Activated CD4-positive, alpha-beta T cell treated with anti-CD3 and anti-CD28 coated beads, Interleukin-2, amount 50 U/mL, for 4 hours (primary cell): Measurements from ENCODE around the gene KAZALD1.
A peak's percentile ranks its signal among the peaks of the same experiment; 100 is the strongest.

Source experiments
- DNase-seq, 2 experiments: peaks; one replicate each; pipeline ENCODE4 v3.0.0-alpha.2; 2020

KAZALD1 gene

DNA sequence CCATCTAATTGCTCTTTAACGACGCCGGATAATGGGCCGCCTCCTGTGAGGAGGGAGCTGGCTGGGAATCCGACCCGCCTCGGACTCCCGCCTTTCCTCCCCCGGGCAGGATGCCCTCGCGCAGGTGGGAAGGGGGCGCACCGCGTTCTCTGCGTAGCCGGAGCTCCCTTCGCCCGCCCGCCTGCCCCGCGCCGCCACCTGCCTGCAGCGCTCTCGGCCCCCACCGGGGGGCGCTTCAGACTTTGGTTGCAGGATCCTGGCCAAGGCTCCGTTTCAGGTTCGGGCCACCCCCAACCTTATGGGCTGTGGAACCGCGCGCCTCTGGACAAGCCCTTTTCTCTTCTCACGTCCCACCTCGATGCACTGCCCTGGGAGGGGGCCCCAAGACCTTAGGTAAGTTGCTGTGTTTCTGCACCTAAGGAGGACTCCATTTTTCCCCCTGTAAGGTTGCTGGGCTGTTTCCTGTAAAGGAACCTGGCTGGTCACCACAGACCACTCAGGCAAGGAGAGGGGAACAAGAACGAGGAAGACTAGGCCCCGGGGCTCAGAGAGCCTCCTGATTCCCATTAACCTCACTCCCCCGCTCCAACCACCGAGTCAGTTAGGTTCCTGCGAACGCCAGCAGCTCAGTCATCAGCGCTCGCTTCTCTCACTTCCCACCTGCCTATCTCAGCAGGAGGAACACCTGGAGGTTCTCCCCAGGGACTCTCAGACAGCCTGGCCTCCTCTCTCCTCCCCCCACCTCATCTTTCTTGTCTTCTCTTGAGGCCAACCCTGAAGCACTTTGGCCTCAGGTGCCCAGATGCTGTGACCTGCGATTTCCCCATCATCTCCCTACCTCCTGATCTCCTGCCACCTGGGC, 11.3 kb upstream of the KAZALD1 start:
- peak; percentile 71 to 72 for DNase-seq

DNA sequence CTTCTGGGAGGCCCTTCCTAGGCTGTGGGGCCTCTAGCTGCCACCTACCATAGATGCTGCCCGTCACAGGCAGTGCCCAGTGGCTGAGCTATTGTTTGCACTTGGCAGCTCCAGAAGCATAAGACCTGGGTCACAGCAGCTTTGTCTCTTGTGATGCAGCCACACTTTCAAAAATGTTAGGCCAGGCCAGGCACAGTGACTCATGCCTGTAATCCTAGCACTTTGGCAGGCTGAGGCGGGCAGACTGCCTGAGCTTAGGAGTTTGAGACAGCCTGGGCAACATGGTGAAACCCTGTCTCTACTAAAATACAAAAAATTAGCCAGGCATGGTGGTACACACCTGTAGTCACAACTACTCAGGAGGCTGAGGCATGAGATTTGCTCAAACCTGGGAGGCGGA, 9.5 kb upstream of the KAZALD1 start:
- DNase-seq, result no peak

DNA sequence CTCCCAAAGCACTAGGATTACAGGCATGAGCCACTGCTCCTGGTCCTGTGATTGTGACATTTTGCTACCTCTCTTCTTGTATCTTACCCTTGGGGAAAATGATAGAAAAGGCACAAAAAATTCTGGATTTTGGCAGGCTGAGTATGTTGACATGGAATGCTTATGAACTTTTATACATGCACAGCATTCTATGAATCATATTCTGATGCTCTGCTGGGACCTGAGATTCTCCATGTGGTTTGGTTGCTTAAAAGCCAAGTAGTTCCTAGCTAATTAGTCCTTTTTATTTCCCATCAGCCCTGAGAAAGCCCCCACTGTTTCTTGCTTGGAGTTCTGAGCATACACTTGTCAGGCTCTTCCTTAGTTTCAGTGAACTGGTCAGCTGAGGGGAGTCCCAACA, 8.3 kb upstream of the KAZALD1 start:
- DNase-seq, result no peak

DNA sequence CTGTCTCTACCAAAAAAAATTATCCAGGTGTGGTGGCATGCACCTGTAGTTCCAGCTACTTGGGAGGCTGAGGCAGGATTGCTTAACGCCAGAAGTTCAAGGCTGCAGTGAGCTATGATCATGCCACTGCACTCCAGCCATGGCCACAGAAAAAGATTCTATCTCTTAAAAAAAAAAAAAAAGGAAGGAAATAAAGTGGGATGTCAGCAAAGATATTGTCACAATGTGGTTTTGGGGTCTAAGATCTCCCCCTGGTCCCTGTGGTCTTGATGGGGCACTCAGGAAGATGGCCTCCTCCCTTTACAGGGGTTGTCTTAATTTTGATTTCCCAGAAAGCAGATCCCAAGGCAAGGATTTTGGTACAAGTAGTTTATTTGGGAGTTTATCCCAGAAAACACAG, 7.4 kb upstream of the KAZALD1 start:
- no peak for DNase-seq

DNA sequence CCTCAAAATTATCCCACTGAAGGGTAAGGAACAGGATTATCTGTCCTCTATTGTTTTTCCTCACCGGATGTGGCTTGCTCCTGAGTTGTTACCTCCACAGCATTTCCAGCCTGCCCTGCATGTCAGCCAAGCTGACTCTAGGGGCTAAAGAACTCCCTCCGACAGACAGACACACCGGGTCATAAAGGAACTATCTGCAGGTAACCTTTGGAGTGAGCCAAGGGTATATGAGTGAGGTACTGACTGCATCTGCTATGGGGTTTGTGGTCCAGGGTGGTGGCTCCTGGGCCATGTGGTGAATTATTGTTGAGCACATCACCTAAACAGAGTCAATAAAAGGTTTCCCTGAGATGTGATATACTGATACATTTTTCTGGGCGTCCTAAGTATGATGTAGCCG, 6.9 kb upstream of the KAZALD1 start:
- no peak for DNase-seq

DNA sequence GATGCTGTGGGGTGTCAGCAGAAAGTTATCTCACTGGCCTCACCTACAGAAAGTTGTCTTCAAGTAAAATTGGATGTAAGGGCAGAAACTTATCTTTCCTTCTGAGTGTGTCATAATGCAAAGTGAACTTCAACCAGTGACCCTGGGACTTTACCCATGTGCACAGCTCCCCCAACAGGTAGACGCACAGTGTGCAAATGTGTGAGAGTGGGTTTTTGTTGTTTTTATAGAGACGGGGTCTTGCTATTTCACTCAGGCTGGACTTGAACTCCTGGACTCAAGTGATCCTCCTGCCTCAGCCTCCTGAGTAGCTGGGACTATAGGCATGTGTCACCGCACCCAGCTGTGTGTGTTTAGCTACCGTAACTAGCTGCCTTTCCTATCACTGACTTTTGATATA, 6.4 kb upstream of the KAZALD1 start:
- DNase-seq, result no peak

DNA sequence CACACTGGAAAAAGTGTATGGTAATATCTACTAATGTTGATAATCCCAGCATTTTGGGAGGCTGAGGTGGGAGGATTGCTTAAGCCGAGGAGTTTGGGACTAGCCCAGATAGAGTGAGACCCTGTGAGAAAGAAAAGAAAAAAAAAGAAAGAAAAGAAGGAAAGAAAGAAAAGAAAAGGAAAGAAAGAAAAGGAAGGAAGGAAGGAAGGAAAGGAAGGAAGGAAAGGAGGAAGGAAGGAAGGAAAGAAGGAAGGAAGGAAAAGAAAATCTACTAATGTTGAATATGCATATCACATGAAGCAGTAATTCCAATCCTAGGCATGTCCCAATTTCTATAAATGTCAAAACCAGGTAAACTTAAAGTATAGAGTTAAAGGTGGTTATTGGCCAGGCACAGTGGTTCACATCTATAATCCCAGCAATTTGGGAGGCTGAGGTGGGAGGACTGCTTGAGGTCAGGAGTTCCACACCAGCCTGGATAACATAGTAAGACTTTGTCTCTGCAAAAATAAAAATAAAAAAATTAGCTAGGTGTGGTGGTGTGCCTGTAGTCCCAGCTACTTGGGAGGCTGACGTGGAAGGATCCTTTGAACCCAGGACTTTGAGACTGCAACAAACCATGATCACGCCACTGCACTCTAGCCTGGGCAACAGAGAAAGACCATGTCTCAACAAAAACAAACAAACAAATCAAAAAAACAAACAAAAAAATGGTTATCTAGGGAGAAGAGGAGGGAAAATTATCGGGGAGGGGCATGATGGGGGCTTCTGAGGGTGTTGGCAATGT, 5.2 kb upstream of the KAZALD1 start:
- no peak for DNase-seq

DNA sequence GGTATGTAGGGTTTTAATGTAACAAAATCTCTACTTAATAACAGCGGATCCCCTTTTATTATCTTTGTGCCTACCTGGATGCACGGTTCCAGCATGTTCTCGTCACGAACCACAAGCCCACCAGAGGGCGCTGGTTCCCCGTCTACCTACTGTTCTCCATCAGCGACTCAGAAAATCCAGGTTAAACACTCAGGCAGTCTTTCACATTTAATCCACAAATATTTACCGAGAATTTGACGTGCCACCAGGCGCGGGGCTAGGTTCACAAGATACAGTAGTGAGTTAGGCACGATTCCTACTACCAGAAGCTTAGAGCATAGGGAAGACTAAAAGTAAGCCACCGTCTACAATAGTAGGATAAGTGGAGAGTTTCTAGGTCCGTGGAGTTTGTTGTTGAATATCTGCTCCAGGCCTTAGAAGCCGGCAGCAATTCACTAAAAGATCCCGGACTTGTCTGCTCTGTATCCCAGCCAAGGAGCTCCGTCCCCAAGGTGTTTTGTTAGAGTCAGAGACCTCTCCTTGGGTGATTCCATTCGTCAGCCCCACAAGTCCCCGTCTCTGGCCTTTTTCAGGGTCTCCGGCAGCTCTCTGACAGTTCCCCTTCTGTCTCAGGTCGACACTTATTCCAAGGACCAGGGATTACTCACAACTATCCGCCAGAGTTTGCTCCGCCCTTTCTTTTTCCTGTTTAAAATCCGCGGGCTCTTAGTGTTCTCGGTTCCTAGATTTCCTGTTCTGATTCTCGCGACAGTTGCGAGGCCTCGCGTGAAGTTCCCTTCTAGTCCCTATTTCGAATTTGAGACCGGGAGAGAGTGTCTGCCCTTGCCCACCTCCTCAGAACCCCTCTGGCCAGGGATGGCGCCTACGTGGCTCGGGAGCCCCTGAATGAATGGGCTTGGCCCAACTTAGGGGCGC, 1.5 kb upstream of the KAZALD1 start:
- DNase-seq, result peak; percentile 86 to 91

DNA sequence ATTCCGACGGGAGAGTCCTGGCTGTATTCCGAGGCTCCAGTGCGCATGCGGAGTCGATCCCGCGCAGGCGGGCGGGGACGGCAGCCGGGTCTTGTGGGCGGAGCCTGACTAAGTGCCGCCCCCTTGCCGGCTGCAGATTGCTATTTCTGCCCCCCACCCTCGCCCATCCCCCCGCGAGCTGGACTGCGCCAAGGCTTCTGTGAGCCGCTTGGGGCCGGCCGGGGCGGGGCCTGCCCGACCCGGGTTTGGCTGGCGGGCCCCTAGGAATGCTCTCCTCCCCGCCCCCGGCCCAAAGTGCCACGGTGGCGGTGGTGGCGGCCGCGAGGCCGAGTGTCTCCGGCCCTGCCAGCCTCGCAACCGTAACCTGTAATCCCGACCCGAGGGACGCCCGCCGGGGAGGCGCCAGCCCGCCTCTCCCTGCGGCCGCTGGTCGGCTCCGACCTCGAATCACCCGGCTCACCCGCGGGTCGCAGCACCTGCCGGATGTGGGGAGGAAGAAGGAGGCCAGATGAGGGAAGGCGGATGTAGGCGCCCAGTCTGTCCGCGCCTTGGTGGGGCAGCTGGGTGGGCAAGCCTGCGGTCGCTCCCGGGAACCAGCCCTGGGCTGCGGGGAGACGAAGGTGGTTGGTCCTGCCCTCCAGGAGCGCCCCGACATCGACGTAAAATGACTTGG, 702 bp upstream of the KAZALD1 start:
- peak; percentile 82 to 83 for DNase-seq

DNA sequence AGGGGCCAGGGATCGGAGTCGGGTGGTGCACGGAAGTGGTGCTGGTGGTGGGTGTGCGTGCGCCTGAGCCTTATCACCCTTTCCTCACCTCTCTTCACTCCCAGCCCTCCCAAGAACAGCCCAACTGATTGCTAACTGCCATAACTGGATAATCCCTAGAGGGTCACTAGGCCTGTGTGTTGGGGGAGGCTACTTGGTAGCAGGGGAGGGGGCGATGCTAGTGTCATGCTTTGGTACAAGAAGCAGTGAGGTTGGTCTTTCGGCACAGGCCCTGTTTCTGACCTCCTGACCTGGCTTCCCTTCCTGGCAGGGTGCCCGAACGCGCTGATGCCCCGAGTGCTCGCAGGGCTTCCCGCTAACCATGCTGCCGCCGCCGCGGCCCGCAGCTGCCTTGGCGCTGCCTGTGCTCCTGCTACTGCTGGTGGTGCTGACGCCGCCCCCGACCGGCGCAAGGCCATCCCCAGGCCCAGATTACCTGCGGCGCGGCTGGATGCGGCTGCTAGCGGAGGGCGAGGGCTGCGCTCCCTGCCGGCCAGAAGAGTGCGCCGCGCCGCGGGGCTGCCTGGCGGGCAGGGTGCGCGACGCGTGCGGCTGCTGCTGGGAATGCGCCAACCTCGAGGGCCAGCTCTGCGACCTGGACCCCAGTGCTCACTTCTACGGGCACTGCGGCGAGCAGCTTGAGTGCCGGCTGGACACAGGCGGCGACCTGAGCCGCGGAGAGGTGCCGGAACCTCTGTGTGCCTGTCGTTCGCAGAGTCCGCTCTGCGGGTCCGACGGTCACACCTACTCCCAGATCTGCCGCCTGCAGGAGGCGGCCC, 652 bp downstream of the KAZALD1 start:
- DNase-seq, result peak in 1 of 2 experiments; percentile 36

DNA sequence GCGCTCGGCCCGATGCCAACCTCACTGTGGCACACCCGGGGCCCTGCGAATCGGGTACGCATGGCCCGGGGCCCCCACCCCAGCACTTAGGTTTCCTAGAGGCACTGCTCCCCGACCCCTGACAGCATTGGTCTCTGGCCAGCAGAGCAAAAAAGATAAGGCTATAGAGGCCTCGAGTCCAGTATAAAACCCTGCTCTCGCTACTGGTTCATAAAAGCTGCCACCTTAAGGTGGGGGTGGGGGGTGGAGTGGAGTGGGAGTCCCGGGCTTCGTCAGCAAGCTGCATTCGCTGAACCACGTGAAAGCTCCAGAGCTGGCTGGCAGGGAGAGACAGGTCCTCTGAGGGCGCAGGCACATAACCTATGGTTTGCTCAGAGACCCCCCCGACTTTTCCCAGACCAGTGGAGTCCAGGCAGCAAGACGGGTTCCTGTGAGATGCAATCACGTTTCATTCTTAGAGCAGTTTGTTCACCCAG, 1.3 kb downstream of the KAZALD1 start:
- DNase-seq, result no peak

DNA sequence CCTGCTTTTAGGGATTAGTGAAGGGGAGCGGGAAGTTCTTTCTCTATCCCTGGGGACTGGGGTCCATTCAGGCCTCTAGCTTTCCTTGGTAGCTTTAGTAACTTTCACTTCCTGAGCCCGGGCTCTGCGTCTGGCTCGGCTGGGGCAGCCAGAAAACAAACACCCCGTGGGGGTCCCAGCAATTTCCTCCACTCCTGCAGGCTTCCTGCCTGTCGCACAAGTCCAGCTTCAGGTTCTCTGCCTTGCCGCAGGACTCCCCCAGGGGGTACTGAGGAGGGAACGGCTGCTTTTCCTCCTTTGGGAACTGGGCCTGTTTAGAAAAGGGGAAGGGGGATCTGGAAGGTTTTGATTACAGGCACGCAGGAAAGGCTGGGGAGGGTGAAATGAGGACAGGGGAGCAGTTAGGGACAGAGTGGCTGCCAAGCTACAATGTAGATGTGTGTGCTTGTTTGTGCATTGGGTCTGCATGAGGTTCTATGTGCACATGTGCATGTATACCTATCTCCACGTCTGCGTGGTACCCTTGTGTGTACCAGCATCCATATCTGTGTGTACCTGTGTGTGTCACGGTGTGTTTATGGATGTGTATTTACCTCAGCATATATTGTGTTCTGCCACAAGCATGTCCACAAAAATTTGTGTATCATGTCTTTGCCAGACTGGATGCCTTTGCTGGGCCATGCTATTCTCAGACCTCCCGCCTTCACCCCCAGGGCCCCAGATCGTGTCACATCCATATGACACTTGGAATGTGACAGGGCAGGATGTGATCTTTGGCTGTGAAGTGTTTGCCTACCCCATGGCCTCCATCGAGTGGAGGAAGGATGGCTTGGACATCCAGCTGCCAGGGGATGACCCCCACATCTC, 2.0 kb downstream of the KAZALD1 start:
- no peak for DNase-seq

DNA sequence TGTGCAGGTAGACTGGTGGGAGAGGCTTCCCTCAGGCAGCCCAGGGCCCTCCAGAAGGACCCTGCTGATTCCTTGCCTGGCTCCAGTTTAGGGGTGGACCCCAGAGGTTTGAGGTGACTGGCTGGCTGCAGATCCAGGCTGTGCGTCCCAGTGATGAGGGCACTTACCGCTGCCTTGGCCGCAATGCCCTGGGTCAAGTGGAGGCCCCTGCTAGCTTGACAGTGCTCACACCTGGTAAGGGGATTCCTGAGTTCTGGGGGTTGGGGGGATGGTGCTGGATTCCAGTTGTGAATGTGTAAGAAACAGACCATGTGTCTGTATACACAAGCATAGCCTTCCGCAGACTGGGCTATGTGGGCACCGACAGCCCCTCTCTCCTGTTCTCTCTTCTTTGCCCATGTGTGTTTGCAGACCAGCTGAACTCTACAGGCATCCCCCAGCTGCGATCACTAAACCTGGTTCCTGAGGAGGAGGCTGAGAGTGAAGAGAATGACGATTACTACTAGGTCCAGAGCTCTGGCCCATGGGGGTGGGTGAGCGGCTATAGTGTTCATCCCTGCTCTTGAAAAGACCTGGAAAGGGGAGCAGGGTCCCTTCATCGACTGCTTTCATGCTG, 2.7 kb downstream of the KAZALD1 start:
- DNase-seq, result no peak

DNA sequence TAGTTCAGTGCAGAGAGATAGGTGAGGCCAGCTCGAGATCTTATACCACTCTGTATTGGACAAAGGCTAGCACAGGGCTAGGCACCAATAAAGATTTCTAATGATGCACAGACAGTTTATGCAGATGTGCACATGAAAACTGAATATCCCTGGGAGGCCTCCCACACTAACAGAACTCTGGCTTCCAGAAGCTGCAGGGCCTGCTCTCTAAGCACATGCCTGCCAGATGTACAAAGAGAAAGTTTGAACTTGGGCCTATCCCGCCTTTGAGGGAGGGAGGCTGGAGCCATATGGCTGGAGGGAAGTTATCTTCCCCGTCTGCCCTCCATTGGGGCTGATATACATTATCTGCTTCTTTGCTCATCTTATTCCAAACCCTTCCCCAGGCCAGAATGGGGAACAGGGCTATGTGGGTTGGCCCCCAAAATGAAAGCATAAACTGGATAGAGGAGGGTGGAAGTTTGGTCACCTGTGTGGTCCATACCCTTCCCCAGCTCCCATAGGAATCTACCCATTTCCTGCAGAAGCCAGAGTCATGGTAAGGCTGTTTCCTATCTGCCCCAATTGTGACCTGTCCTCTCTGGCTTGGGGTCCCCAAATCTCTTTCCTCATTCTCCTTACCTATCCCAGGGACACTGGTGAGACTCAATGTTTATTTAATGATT, 3.8 kb downstream of the KAZALD1 start:
- no peak for DNase-seq

DNA sequence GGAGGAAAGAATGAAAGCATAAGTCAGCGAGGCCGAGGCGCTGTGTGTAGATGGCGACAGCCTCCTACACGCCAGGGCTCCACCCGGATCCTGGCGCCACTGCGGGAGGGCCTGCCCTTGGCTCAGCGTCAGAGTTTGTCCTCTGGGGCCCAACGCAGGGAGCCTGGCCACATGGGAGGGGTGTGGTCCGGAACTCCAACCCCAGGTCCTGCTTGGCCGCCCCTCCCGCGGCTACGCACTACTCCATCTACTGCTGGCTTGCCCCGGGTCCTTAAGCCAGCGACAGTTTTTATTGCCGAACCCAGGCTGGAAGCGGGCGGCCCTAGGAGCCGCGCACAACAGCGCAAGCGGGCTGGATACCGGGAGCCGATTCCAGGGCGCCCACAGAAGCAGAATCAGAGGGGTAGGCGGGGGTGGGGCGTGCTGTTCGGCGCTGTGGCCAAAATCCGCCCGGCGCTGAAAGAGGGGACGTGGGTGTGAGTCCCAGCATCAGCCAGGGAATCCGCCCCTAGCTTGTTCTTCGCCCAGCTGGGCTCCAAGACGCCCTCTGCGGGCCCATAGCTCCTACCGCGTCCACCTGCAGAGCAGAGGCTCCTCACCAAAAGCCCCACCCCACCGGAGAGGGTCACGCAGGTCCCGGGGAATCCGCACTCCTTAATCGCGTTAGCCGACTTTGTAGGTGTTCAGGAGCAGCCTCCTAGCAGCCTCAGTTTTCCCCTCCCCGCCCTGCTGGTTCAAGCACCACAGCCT, 4.5 kb downstream of the KAZALD1 start:
- DNase-seq, result peak in 1 of 2 experiments; percentile 28

DNA sequence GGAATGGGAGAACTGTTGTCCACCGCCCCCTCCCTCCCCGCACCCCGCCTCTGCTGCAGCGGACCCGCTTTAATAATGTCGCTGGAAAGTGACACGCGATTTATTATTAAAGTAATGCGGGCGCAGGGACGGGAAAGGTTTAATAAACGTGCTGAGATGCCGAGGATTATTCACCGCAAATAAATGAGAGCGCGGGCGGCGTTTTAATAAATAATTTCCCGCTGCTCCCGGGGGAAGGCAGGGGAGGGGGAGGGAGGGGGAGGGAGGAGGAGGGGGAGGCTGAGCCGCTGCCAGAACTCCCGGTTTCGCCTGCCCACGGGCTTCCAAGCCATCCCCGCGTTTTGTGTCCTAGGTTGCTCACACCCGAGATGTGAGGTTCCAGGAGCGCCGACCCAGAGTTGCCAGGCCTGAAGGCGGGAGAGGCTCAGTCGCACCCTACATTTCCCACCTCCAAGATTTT, 5.1 kb downstream of the KAZALD1 start:
- DNase-seq, result no peak

DNA sequence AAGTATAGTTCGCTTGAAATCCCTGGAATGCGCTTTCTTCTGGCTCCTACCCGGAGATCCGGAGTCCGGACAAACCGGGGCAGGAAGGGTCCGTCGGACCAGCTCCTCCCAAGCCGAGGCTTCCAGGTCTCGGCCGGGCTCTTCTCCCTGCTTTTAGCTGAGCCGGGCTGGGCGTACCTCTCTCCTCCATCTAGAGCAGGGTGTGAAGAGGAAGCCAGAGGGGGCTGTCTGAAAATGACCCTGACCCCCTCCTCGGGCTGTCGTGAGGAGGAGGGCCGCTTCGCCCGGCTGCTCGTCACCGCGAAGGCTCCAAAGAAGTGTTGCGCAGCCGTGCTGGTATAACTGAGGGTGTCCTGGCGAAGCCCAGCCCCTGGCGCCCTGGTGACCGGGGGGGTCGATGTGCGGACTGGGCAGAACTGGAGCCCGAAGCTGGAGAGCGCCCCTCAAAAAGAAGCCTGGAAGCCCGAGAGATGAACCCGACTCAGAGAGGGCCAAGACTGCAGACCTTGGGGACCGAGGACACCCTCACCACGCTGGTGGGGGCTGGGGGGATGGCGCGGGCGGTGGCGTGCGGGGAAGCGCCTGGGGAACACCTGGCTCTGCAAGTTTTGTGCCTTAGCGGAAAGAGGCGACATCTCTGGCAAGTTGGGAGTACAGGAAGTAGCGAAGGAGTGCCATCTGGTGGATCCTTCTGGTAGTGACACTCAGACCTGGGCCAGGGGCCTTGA, 5.7 kb downstream of the KAZALD1 start:
- peak; percentile 69 to 75 for DNase-seq

DNA sequence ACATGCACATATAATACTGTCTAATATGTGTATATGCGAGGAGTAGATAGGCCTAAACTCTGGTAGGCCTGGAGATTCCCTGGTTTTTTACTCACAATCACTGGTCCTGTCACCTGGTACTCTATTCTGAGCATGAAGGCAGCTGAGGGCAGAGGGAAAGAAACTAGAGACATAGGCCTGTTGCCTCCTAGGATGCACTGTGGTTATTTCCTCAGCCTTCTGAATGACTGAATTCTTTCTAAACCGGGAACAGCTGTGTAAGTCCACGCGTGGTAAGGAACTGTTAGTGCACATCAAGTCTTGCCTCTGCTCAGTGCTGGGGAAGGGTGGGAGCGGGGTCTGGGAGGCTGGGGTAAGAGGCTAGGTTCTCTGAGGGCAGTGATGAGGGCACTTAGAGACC, 7.7 kb downstream of the KAZALD1 start:
- DNase-seq, result no peak
